GM12801 (cell line): ENCODE data around the gene FAM110A.

Experiments used
- CTCF ChIP-seq: IDR thresholded peaks from one replicate; pipeline ENCODE4 v1.5.1; 2011; ENCODE audit warnings: control low read depth; ENCODE audit not compliant: insufficient read length; ENCODE audit errors: extremely low read depth

The FAM110A gene

DNA sequence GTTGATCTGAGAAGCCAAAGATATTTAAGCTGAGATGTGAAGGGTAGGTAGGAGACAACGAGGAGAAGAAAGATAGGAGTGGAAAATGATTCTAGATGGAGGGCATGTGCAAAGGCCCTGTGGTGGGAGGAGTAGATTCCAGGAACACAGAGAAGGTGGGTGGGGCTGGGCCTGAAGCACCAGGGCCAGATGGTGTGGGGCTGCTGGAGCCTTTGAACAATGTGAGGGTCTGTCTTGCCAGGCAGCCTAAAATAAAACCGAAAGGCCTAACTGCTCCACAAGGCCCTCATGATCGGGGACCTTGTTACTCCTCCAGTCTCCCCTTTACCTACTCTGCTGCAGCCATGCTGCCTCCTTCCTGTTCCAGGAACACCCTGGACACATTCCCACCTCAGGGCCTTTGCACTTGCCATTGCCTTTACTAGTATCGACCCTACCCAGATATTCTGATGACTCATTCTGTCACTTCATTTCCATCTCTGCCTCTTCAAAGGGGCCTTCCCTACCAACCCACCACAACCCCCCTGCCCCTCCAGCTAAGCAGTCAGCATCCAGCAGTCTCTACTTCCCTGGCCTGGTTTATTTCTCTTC lies 20.0 kb downstream of the FAM110A start:
- no peak for TF ChIP-seq CTCF

GRCh38 chr20:854601-855000 lies 21.1 kb downstream of the FAM110A start:
- TF ChIP-seq CTCF, result no peak

DNA sequence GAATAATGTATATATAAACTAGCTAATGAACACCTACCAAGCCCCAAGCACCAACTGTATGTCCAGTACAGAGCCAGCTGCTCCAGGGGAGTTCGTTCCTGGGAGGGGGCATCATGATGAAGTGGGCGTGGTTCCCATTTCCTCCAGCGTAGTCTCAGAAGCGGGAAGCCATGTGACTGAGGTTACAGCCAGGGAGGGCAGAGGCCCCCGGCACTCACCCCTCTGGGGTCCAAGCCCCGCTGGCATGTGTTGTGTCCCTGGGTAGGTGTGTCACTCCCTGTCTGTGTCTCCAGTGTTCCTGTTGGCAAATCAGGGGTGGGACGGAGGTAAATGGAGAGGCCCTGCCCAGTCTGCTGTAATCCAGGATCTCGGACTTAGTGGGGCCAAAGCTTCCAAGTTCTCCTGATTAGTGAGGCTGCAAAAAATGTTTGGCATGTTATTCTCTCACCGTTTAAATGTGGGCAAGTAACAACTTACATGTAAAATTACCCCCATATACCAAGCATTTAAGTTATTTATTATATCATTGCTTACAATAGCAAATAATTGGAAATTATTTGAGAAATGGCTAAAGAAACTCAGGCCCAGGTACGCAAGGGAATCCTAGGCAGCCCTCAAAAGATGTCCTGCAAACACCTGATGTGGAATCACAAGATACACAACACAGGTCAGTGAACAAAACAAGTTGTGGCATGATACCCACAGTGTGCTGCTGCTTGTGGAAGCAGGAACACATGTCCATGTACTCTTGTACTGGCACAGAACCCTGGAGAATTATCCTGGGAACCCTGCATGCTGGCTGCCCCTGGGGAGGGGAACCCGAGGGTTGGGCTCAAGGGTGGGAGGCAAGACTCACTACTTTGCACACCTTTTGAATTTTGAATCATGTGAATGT lies 22.2 kb downstream of the FAM110A start:
- TF ChIP-seq CTCF, result no peak

DNA sequence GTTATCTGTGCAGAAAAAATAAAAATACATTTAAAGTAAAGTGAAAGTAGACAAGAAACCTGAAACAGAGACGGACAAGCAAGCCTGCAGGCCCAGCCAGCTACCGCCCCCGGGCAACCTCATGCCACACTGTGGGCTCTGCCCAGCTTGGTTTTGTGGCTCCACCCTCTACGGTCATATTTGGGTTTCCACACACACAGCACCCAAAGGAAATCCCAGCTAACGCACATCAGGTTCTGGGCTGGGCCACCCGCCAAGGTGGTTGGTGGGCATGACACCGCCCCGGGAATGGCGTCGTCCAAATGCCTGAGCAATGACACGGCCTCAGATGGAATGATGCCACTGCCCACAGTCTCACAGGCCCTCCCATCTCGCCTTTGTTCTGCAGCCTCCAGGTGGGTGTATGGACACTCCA lies 22.9 kb downstream of the FAM110A start:
- TF ChIP-seq CTCF, result no peak

DNA sequence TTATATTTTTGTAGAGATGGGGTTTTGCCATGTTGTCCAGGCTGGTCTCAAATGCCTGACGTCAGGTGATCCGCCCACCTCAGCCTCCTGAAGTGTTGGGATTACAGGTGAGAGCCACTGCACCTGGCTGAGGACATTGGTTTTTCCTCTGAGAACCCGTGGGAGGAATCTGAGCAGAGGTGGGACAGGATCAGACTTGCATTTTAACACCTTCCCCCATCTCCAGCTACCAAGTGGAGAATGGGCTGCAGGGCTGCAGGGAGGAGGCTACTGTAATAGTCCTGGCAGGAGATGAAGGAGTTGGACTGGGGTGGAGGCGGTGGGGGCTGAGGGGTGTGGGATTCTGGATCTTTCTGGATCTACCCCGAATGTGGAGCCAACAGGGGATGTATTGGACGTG lies 24.5 kb downstream of the FAM110A start:
- TF ChIP-seq CTCF, result no peak

GRCh38 chr20:859751-860231 lies 26.3 kb downstream of the FAM110A start:
- TF ChIP-seq CTCF, result no peak

DNA sequence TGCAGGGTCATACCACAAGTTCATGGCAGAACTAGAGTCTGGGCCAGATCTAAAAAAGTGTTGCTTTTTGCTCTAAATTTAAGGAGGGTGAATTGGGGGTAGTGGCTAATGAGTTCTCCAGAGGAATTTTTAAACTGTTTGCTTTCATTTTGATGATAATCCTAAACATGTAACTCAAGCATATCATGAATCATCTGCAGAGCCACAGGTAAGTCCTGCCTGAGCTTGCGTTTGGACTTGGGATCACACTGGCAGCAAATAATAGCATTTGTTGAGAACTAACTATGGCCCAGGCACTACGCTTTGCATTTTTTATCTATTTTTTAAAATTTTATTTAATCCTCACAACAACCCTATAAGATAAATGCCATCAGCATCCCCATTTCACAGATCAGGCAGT lies 27.4 kb downstream of the FAM110A start:
- no peak for TF ChIP-seq CTCF
